HG03108 (cell line): Measurements from ENCODE around the gene NSFL1C.
A peak's percentile ranks its signal among the peaks of the same experiment; 100 is the strongest.

Source experiments
- ATAC-seq: cut with Tn5 transposase; IDR thresholded peaks from one replicate; pipeline ENCODE4 v1.9.1; 2021; ENCODE audit warnings: moderate library complexity; ENCODE audit not compliant: unreplicated experiment

The NSFL1C gene

GRCh38 chr20:1394686-1395085 lies 72.0 kb downstream of the NSFL1C start:
- no peak for ATAC-seq

- ATAC-seq, result no peak
Measured at GRCh38 chr20:1393507-1393882, 73.2 kb downstream of the NSFL1C start.

GRCh38 chr20:1392693-1393506 lies 73.7 kb downstream of the NSFL1C start, which contains the start of gene FKBP1A:
Gene FKBP1A (minus strand): TSS chr20:1393054. CDS start chr20:1392998, 56 bp downstream.
- ATAC-seq, result peak; percentile 82

- ATAC-seq, result no peak
Measured at GRCh38 chr20:1392443-1392692, 74.3 kb downstream of the NSFL1C start.
